ENCODE results near the gene NUDT21.
"Not testable (repeated sequence)": the region's sequence is repeated elsewhere in the genome, so short reads cannot be mapped to it uniquely, and the experiment has no call there.

The NUDT21 gene

GRCh38 chr16:56450986-56451752, at the start of gene NUDT21, which contains the start of gene OGFOD1:
Gene NUDT21 (minus strand): TSS chr16:56451332. CDS start chr16:56451202, 130 bp downstream.
Gene OGFOD1 (plus strand): TSS chr16:56451554. CDS start chr16:56451613, 59 bp downstream.
- DNase-seq (ENCODE audit: low spot score), result peak; percentile 99

GRCh38 chr16:56493815-56494214, 42.7 kb upstream of the NUDT21 start:
- no peak for DNase-seq (ENCODE audit: low spot score)

GRCh38 chr16:56493126-56493525, 42.0 kb upstream of the NUDT21 start:
- no peak for DNase-seq (ENCODE audit: low spot score)

- DNase-seq (ENCODE audit: low spot score), result no peak
These were observed 40.6 kb upstream of the NUDT21 start for GRCh38 chr16:56491657-56492261.

GRCh38 chr16:56488868-56489267, 37.7 kb upstream of the NUDT21 start:
- not testable (repeated sequence) for DNase-seq (ENCODE audit: low spot score)

GRCh38 chr16:56488035-56488434, 36.9 kb upstream of the NUDT21 start:
- DNase-seq (ENCODE audit: low spot score), result no peak

- DNase-seq (ENCODE audit: low spot score), result no peak
These were observed 32.3 kb upstream of the NUDT21 start for GRCh38 chr16:56483394-56483793.

GRCh38 chr16:56482683-56483236, 31.6 kb upstream of the NUDT21 start:
- DNase-seq (ENCODE audit: low spot score), result no peak

- no peak for DNase-seq (ENCODE audit: low spot score)
These were observed 30.5 kb upstream of the NUDT21 start for GRCh38 chr16:56481468-56482122.

- DNase-seq (ENCODE audit: low spot score), result no peak
These were observed 29.8 kb upstream of the NUDT21 start for GRCh38 chr16:56480776-56481467.

GRCh38 chr16:56479469-56479868, 28.3 kb upstream of the NUDT21 start:
- no peak for DNase-seq (ENCODE audit: low spot score)

- DNase-seq (ENCODE audit: low spot score), result no peak
These were observed 27.3 kb upstream of the NUDT21 start for GRCh38 chr16:56478281-56479049.

- peak; percentile 74 for DNase-seq (ENCODE audit: low spot score)
These were observed 26.2 kb upstream of the NUDT21 start for GRCh38 chr16:56477096-56477878.

- no peak for DNase-seq (ENCODE audit: low spot score)
These were observed 24.1 kb upstream of the NUDT21 start for GRCh38 chr16:56475201-56475600.

GRCh38 chr16:56470666-56471065, 19.5 kb upstream of the NUDT21 start:
- no peak for DNase-seq (ENCODE audit: low spot score)

GRCh38 chr16:56470232-56470631, 19.1 kb upstream of the NUDT21 start:
- DNase-seq (ENCODE audit: low spot score), result no peak

GRCh38 chr16:56469748-56470147, 18.6 kb upstream of the NUDT21 start:
- DNase-seq (ENCODE audit: low spot score), result no peak

GRCh38 chr16:56468800-56469199, 17.7 kb upstream of the NUDT21 start:
- DNase-seq (ENCODE audit: low spot score), result no peak

- DNase-seq (ENCODE audit: low spot score), result no peak
These were observed 15.2 kb upstream of the NUDT21 start for GRCh38 chr16:56466344-56466743.

GRCh38 chr16:56463153-56463552, 12.0 kb upstream of the NUDT21 start:
- no peak for DNase-seq (ENCODE audit: low spot score)

Measured in hepatic stellate cell (primary cell).